DMS 273 (cell line): Measurements from ENCODE around the gene UCK2.
A peak's percentile ranks its signal among the peaks of the same experiment; 100 is the strongest.

Source experiments
- DNase-seq: peaks from one replicate; lab custom pipeline; 2025; ENCODE audit not compliant: unreplicated experiment; lab: John Stamatoyannopoulos, UW

The UCK2 gene

GRCh38 chr1:165928075-165928731, 100.8 kb downstream of the UCK2 start:
- DNase-seq, result peak; percentile 81

DNA sequence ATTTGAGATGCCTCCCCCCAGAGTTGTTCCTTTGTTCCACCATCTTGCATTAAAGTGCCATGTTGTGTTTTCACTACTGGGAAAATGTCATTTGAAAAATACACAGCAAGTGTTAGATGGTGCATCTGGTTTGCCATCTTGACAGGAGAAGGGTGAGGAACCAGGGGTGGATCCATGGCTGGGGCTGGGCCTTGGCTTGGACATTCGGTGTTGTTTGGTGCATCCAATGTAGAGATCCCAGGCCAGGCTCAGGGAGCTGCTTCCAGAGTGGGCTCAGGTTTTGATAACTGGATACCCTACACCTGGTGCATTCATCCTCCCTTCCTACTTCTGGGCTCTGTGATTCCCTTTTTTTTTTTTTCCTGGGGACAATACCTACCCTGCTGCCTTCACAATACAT, 103.5 kb downstream of the UCK2 start:
- no peak for DNase-seq

GRCh38 chr1:165933446-165934170, 106.2 kb downstream of the UCK2 start:
- peak; percentile 14 for DNase-seq

DNA sequence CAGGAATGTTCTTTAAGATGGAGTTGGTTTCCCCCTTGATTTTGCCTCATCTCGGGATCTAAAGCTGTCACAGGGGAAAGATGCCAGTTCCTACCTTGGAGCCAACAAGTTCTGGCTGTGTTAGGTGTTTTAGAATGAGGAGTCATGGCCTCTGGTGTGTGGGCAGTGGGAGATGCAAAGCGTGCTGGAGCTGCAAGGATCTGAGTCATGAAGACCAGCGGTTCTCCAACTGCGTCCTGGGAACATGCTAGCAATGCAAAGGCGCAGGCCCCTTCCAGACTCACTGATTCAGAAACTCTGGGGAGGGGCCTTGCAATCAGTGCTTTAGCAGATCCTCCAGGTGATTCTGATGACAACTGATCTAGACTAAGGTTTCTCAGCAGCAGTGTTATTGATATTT, 109.1 kb downstream of the UCK2 start:
- no peak for DNase-seq

GRCh38 chr1:165937829-165938228, 110.4 kb downstream of the UCK2 start:
- no peak for DNase-seq

DNA sequence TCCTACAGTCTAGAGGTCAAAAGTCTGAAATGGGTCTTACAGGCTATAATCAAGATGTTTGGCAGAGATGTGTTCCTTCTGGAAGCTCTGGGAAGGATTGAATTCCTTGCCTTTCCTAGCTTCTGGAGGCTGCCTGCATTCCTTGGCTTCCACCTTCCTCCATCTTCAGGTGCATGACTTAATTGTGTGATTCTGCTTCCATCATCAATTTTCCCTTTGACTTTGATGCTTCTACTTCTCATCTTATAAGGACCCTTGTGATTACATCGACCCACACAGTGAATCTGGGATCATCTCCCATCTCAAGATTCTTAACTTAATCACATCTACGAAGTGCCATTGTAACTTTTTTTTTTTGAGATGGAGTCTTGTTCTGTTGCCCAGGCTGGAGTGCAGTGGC, 111.4 kb downstream of the UCK2 start:
- DNase-seq, result no peak

- no peak for DNase-seq
Observed at GRCh38 chr1:165941531-165941930, 114.1 kb downstream of the UCK2 start.

DNA sequence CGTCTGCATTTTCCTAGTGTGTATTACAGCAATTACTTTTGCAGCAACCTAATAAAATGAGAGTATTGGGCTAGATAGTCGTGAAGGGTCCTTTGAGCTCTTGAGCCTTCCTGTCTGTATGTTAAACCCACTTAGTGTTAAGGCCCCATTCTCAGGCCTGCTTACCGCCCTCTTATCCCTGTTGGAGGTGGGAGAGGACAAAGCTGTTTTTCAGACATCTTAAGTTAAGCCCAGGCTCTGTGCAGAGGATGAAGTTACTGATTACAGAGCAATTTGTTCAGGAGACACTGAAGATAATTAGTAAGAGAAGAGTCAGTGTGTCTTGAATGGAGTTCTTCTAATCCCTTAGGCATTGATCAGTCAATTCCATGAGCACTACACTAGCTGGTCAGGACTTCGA, 114.6 kb downstream of the UCK2 start:
- no peak for DNase-seq

GRCh38 chr1:165942927-165943597, 115.6 kb downstream of the UCK2 start:
- peak; percentile 74 for DNase-seq

DNA sequence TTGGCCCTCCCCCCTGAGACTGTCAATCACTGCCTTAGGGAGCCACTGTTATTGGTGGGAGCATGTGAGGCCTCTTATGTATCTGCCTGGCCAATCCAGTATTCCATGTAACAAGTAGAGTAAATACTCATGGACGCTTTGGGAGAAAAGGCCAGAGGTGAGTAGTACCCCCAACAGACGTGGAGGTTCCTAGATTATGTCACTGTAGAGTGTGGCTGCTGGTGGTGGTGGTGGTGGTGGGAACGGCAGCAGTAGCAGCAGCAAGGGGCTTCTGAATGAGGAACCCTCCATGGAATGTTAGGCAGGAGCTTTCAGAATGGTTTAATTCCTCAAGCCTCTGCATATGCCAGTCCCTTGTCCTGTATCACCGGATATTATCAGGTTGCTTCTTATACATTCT, 118.5 kb downstream of the UCK2 start:
- no peak for DNase-seq

DNA sequence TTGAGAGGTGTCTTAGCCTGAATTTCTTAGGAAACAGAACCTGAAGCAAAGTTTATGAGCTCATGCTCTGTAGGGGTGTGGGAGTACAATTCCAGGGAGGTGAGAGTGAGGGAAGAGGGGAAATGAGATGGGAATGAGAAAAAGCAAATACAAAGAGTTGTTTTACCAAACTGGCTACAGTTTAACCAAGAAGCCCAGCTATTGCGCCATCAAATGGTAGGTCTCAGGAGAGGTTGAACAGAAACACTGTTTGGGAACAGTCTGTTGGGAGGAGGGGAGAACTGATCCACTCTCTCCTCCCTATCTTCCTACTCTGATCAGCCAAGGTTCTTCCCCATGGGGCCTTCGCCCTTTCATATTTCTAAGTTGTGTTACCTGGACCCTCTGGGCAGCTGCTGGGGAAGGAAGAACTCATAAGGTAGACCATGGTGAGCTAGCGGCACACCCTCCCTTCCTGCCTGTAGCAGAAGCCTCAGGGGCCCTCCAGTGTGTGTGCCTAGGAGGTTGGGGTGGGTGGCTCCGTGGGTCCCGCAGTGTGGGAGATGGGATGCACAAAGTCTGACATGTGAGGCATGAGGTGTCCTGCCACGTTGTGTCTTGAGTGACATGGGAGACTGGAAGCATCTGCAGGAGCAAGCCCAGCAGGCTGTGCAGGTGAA, 120.5 kb downstream of the UCK2 start:
- DNase-seq, result no peak

DNA sequence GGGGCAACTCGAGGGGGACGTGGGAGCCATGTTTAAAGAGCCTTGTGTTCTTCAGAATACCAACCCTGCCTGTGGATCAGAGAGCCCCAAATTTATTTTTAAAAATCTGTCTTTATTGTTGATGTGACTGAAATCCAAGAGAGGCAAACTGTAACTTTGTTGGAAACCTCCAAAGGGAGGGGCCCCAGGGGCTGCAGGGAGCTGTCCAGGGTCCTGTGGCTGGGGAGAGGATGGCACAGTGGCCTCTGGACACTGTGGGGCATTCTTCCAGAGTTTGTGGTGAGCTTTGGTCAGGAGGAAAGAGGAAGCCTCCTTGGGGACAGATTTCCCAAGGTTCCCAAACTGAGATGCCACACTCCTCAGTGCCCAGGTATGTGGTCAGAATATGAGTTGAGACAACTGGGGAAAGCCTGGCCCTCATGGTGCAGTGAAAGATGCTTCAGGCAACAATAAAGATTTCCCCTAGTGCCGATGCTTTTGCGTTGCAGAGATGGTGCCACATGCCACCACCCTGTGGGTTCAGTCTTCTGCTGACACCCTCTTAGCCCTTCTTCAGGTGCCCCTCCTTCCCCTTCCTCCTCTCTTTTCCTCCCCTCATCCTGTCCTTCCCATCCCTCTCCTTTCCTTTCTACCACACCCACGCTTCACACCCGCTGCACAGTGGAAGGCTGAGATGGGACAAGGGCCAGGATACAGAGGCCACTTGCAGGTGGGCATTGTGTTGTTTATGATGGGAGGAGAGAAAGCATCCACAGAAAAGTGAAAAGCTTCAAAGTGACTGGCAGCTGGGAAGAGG, 122.1 kb downstream of the UCK2 start:
- DNase-seq, result peak; percentile 52

DNA sequence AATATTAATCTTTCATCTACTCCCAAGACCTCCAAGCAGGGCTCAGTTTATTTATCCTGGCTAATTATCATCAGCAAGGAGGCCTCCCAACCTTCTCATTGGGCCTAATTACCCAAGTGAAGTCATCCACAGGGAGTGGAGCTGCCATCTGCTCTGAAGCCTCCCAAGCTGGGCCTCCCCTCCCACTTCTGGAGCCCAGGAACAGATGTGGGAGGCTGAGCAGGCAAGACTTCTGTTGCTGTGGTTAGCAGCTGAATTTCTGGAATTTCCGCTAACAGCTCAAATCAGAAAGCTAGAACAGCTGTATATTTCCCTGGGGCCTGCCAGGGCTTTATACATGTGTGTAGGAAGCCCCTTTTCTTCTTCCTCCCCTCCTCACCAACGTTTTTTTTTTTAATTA, 127.5 kb downstream of the UCK2 start:
- DNase-seq, result peak; percentile 98

- DNase-seq, result no peak
Observed at GRCh38 chr1:165958306-165958705, 130.9 kb downstream of the UCK2 start.

DNA sequence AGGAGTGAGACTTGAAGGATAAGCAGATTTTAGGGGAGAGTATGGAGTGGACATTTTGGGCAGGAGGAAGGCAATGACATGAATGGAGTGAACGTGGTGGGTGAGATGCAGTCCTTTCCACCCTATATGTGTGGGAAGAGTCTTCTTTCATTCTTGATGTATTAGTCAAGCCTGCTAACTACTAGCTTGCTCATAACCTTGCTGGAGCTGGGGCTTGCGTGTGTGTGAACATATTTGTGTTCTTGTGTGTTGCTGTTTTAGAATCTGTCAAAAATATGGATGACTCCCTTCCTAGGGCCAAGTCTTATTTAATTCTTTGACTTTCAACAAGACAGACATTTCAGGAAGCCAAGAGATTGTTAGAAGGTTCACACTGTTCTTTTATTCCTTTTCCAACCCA, 132.7 kb downstream of the UCK2 start:
- DNase-seq, result no peak

- no peak for DNase-seq
Observed at GRCh38 chr1:165960881-165961280, 133.5 kb downstream of the UCK2 start.
